Activated naive CD4-positive, alpha-beta T cell treated with anti-CD3 and anti-CD28 coated beads, Interleukin-2, amount 50 U/mL, for 24 hours (primary cell): Measurements from ENCODE around the gene APOM.

Experiments used
- H3K27ac Mint-ChIP-seq: one replicate; pipeline ENCODE4 v1.8.0; 2021; ENCODE audit warnings: mild to moderate bottlenecking, mixed read lengths
- H3K27me3 Mint-ChIP-seq: one replicate; pipeline ENCODE4 v1.8.0; 2021; ENCODE audit warnings: mixed read lengths
- H3K36me3 Mint-ChIP-seq: one replicate; pipeline ENCODE4 v1.8.0; 2021; ENCODE audit warnings: mixed read lengths
- H3K4me1 Mint-ChIP-seq: one replicate; pipeline ENCODE4 v1.8.0; 2021; ENCODE audit warnings: mixed read lengths
- H3K4me3 Mint-ChIP-seq: one replicate; pipeline ENCODE4 v1.8.0; 2021; ENCODE audit warnings: mild to moderate bottlenecking, mixed read lengths
- H3K9me3 Mint-ChIP-seq: one replicate; pipeline ENCODE4 v1.8.0; 2021; ENCODE audit warnings: mixed read lengths

APOM gene

DNA sequence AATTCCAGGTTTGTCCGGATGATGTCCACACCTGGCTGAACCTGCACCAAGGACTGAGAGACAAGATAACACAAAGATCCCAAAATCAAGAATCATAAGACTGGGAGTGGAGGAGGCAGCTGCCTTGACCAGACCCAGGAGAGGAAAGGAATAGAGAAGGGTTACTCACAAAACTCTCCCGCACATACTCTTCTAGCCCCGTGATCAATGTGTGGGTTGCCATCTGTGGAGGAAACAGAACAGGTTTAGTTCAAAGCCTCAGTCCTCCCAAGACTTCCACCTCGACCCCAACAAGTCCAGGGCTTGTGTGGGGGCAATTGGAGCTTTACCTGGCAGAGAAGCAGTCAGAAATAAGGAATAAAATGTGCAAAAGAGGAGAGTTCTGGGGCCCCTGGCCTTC, 14.3 kb upstream of the APOM start:
- H3K36me3 Mint-ChIP-seq, result peaks cover 9% of the 10 kb centered on the region
- no peak overlapping the region for H3K4me3 Mint-ChIP-seq
- no peaks in the 10 kb centered on the region for H3K9me3 Mint-ChIP-seq
- H3K4me1 Mint-ChIP-seq, result peaks cover 5% of the 10 kb centered on the region
- H3K27ac Mint-ChIP-seq, result no peak overlapping the region
- no peaks in the 10 kb centered on the region for H3K27me3 Mint-ChIP-seq

DNA sequence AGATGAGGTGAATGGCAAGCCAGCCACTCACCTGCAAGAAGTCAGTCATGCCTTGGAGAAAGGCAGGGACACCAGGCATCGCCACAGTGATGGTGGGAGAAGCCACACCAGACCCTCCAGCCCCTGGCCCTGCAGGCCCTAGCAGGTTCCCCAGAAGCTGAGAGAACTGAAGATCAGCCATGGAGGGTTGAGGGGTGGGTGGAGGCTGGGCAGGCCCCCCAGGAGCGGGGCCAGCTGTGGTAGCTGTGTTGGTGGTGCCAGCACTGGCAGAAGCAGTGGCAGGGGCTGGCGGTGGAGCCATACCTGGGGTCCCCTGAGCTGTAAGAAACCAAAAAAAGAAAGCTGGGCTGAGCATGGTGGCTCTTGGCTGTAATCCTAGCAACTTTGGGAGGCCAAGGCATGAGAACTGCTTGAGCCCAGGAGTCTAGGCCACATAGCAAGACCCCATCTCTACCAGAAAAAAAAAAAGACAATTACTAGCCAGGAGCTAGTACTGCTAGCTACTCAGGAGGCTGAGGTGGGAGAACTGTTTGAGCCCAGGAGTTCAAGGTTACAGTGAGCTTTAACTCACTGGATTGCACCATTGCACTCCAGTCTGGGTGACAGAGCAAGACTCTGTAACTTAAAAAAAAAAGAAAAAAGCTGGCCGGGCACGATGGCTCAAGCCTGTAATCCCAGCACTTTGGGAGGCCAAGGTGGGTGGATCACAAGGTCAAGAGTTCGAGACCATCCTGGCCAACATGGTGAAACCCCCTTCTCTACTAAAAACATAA, 12.7 kb upstream of the APOM start:
- Mint-ChIP-seq H3K36me3 (peaks cover 7% of the 10 kb centered on the region), H3K27ac (no peak overlapping the region), H3K9me3 (no peaks in the 10 kb centered on the region)

DNA sequence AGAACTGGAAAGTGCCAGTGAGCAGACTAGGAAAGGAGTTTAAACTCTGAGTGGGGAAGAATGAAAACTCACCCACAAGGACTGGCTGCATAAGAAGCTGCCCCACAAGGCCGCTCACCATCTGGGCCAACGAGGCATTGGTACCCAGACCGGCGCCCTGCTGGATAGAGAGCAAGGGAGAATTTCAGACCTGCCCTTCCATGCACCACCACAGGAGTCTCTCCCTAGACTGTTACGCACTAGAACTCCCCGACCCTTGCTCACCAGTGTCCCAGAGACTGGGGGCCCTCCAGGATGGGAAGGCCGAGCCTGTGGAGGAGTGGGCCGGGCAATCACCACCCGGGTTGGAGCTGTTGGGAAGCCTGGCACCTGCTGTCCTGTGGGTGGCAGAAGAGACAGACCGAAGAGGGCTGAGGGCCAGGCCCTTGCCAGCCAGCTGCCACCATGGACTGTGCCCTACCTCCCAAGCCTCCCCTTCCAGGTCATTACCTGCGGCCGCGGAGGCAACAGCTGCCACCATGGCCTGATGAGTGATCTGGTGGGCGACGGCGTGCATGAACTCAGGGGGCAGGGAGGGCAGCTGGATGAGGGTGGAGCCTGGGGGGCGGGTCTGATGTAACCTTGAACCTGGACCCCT, 11.8 kb upstream of the APOM start:
- Mint-ChIP-seq H3K36me3 (peaks cover 5% of the 10 kb centered on the region), H3K4me1 (peaks cover 9% of the 10 kb centered on the region), H3K9me3 (no peaks in the 10 kb centered on the region), H3K27ac (no peak overlapping the region), H3K27me3 (no peaks in the 10 kb centered on the region), H3K4me3 (no peak overlapping the region)

More for the DNA sequence above, 12.7 kb upstream of the APOM start:
- peaks cover 5% of the 10 kb centered on the region for H3K4me1 Mint-ChIP-seq
- no peaks in the 10 kb centered on the region for H3K27me3 Mint-ChIP-seq
- H3K4me3 Mint-ChIP-seq, result no peak overlapping the region

DNA sequence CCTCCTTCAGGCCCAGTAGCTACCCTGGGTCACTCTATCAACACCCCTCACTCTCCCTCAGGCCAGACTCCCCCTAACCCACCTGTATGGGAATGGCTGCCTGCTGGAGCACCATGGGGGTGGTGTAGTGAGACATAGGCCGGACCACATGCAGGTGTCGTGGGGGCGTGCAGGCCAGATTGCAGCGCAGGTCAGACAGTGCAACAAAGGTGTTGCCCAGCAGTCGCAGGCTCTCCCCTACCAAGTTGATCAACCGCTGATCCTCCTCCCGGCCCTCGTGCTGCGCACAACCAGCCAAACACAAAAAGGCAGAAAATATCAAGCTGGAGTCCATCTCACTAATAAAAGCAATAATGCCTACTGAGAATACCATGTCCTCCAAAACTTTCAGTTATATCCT, 10.4 kb upstream of the APOM start:
- no peak overlapping the region for H3K4me3 Mint-ChIP-seq
- H3K9me3 Mint-ChIP-seq, result no peaks in the 10 kb centered on the region
- H3K27ac Mint-ChIP-seq, result no peak overlapping the region
- H3K4me1 Mint-ChIP-seq, result peaks cover 20% of the 10 kb centered on the region
- peaks cover 9% of the 10 kb centered on the region for H3K36me3 Mint-ChIP-seq
- no peaks in the 10 kb centered on the region for H3K27me3 Mint-ChIP-seq

DNA sequence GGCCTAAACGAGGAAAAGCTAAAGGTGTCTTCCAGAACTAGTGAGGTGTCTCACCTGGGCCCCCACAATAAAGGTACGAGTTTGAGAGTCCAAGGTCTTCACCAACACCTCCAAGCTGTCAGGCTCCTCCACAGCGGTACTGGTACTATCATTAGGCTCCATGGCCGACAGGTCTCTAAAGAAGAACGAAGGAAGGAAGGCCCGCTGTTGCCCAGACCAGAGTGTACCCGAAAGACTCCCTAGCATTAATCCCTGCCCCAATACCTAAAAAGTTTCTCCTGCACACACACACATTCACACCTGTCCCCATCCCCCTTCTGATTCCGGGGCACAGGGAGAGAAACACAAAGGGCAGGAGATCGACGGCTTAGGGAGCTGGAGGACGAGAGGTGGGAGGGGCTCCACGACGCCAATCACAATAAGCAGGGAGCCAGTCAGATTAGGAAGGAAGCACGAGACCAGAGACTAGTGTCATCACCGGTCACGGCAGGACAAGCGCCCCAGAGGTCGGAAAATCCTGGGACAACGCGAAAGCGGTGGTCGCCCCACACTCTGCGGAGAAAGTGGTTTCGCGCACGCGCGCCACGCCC, 4.0 kb upstream of the APOM start:
- peaks cover 4% of the 10 kb centered on the region for H3K36me3 Mint-ChIP-seq
- H3K4me3 Mint-ChIP-seq, result peak overlapping the region; percentile 93
- peaks cover 43% of the 10 kb centered on the region for H3K4me1 Mint-ChIP-seq
- H3K27me3 Mint-ChIP-seq, result no peaks in the 10 kb centered on the region
- peak overlapping the region; percentile 99 for H3K27ac Mint-ChIP-seq
- no peaks in the 10 kb centered on the region for H3K9me3 Mint-ChIP-seq

DNA sequence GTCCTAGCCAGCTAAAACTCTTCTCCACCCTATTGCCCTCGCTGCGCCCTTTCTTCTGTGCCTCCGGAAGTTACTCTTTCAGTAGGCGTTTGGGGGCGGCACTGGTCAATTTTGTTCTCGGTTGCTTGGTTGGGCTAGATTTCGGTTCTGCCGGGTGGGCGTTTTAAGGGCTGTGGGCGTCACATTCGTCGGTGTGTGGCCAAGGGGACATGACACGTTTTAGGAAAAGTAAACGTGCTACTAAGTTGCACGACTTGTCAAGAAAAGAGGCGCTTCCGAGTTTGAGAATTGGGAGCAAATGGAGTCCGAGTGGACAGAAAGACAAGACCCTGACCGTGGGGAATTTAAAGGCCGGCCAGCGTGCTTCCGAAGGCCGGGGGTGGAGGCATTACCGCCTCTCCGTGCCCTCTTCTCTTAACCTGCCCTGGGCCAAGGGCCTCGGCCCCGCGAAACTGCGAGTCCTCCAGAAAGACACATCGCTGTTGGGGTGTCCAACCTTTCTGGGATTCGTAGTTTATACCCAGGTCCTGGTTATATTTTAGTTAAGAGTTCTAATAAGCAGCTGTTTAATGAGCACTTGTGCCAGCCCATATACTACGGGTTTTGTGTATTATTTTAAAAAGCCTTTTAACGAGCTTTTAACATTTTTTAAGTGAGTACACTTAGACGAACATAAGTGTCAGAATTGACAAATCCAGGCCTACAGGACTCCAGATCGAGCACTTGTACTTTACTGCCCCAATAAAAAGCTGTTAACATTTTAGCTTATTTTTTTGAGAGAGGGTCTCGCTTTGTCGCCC, 2.6 kb upstream of the APOM start:
- H3K9me3 Mint-ChIP-seq, result no peaks in the 10 kb centered on the region
- H3K27ac Mint-ChIP-seq, result peak overlapping the region; percentile 99
- H3K4me3 Mint-ChIP-seq, result peak overlapping the region; percentile 93
- H3K36me3 Mint-ChIP-seq, result peaks cover 4% of the 10 kb centered on the region
- peaks cover 53% of the 10 kb centered on the region for H3K4me1 Mint-ChIP-seq
- no peaks in the 10 kb centered on the region for H3K27me3 Mint-ChIP-seq

DNA sequence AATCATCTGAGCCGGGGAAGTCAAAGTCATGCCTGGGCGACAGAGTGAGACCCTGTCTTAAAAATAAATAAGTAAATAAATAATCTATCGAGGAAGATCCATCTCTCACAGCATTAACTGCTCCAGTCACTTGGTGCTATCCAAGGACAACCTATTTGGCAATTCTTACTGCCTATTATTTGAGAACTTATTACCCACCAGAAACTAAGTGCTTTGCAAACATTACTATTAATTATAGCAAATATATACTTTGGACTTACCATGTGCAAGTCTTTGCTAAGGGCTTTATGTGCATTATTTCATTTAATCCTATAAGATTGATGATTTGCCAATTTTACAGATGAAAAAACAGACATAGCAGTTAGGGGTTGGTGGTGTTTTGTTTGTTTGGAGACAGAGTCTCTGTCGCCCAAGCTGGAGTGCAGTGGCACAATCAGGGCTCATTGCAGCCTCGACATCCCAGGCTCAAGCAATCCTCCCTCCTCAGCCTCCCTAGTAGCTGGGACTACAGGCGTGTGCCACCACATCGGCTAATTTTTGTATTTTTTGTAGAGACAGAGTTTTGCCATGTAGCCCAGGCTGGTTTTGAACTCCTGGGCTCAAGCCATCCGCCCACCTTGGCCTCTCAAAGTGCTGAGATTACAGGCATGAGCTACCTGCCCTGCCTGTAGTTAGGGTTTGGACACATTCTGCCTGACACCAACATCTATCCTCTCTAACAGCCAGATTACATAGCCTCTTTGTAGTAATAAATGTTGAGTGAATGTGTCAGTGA, 933 bp upstream of the APOM start:
- H3K4me3 Mint-ChIP-seq, result peak overlapping the region; percentile 23
- no peak overlapping the region for H3K27ac Mint-ChIP-seq

DNA sequence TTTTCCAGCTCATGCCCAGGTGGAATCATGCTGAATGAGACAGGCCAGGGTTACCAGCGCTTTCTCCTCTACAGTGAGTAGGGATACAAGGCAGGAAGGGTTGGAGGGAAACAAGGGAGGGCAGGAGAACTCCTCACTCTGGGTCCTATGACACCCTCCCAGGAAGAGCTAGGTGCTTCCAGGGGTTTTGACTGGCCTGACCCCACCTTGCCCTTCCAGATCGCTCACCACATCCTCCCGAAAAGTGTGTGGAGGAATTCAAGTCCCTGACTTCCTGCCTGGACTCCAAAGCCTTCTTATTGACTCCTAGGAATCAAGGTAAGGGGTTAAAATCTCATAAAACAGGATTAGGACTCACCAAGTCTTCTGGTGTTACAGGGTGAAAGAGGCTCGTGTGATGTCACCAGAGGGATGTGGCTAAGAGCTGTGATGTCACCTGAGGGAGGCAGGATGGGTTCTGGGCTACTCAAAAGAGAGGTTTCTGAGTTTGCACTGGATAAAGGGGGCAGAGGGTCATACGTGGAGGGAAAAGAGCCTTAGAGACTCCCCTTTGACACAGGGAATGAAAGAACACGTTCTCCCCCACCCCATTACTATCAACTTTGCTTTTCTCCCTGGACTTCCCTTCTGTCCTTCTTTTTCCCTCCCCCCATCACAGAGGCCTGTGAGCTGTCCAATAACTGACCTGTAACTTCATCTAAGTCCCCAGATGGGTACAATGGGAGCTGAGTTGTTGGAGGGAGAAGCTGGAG, 1.9 kb downstream of the APOM start:
- Mint-ChIP-seq H3K27me3 (no peaks in the 10 kb centered on the region), H3K4me3 (peak overlapping the region; percentile 30), H3K4me1 (peaks cover 56% of the 10 kb centered on the region), H3K9me3 (no peaks in the 10 kb centered on the region), H3K27ac (peak overlapping the region; percentile 91), H3K36me3 (no peaks in the 10 kb centered on the region)

More for the DNA sequence above, 933 bp upstream of the APOM start:
- Mint-ChIP-seq H3K4me1 (peaks cover 59% of the 10 kb centered on the region), H3K36me3 (no peaks in the 10 kb centered on the region), H3K27me3 (no peaks in the 10 kb centered on the region), H3K9me3 (no peaks in the 10 kb centered on the region)

DNA sequence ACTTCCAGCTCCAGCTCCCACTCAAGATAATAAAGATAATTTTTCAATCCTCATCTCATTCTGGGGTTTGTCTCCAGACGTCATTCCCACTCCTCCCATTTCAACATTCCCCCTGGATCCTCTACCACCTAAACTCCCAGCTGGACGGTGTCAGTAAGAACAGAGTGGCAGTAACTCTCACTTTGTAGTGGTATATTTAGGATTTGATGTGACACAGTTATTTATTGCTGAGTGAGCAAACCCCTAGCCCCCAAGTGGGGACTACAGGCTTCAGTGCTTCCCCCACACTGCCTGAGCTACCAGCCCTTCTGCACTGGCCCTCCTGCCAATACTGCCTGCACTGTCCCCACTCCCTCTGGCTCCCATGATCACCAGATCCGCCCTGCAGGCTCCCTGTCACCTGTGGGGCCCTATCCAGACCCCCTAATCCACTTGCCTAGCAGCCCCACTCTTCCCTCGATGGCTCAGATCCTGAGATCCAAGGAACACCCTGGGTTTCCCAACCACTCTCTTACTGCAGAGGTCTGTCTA, 2.5 kb downstream of the APOM start:
- peak overlapping the region; percentile 93 for H3K4me3 Mint-ChIP-seq
- no peaks in the 10 kb centered on the region for H3K9me3 Mint-ChIP-seq
- peaks cover 2% of the 10 kb centered on the region for H3K36me3 Mint-ChIP-seq
- peak overlapping the region; percentile 91 for H3K27ac Mint-ChIP-seq
- H3K27me3 Mint-ChIP-seq, result no peaks in the 10 kb centered on the region
- peaks cover 60% of the 10 kb centered on the region for H3K4me1 Mint-ChIP-seq

DNA sequence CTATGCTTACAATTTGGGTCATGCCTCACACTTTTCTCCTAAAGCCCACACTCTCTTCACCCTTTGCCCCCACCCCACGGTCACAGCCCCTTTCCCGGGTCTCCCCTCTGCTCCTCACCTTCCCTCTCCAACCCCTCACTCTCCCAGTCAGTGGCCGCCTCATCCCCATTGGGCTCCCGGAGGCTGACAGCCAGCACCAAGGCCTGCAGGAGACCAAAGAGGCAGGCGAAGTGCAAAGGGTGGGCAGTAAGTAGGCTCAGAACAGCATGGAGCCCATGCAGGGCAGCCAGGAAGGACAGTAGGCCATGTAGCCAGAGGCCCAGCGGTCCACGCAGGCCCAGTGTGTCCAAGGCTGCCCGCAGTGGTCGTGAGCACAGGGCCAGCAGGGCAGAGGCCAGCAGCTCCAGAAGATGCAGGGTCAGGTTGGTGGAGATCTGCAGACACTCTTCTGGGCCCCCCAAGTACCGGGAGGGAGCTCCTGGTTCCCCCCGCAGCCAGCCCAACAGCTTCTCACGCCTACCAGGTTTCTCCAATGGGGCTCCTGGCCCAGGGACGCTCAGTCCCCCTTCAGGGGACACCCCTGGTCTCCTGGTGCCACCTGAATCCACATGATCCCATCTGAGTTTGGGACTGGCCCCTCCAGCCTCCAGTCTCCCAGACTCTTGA, 3.4 kb downstream of the APOM start:
- Mint-ChIP-seq H3K27me3 (no peaks in the 10 kb centered on the region), H3K36me3 (peaks cover 7% of the 10 kb centered on the region), H3K9me3 (no peaks in the 10 kb centered on the region), H3K4me3 (peak overlapping the region; percentile 93), H3K4me1 (peaks cover 69% of the 10 kb centered on the region), H3K27ac (peak overlapping the region; percentile 35)

DNA sequence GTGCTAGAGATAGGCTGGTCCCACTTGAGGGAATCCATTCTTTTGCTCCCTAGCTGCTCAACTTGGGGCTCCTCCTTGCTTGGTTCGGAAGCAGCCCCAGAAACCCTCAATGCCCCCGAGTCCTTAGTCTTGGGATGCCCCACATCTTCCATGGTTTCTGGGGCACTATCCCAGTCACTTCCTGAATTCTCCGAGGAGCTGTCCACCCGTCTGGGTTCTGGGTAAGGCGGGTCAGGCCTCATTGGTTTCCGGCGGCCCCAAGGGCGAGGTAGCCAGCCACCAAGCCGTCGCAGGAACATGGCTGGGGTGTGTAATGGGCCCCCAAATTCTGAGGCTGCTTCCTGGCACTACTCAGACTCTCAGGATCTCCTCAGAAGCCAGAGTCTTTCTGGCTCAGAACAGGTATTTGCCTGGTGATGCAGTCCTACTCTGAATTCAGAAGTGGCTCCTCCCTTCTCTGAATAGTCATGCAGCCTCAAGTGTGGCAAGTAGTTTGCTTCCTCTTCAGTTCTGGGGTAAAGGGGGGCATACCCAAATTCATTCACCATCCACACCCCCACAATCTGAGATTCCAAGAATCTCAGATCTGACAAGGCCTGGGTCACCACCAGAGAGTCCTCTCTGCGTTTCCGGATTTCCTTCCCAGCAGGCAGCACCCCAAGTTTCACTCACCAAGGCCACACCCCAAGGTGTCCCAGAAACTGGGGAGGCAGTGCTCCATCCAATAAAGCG, 4.1 kb downstream of the APOM start:
- peak overlapping the region; percentile 77 for H3K27ac Mint-ChIP-seq
- H3K4me1 Mint-ChIP-seq, result peaks cover 76% of the 10 kb centered on the region
- no peaks in the 10 kb centered on the region for H3K27me3 Mint-ChIP-seq
- H3K9me3 Mint-ChIP-seq, result no peaks in the 10 kb centered on the region
- H3K36me3 Mint-ChIP-seq, result peaks cover 12% of the 10 kb centered on the region
- H3K4me3 Mint-ChIP-seq, result peak overlapping the region; percentile 93

DNA sequence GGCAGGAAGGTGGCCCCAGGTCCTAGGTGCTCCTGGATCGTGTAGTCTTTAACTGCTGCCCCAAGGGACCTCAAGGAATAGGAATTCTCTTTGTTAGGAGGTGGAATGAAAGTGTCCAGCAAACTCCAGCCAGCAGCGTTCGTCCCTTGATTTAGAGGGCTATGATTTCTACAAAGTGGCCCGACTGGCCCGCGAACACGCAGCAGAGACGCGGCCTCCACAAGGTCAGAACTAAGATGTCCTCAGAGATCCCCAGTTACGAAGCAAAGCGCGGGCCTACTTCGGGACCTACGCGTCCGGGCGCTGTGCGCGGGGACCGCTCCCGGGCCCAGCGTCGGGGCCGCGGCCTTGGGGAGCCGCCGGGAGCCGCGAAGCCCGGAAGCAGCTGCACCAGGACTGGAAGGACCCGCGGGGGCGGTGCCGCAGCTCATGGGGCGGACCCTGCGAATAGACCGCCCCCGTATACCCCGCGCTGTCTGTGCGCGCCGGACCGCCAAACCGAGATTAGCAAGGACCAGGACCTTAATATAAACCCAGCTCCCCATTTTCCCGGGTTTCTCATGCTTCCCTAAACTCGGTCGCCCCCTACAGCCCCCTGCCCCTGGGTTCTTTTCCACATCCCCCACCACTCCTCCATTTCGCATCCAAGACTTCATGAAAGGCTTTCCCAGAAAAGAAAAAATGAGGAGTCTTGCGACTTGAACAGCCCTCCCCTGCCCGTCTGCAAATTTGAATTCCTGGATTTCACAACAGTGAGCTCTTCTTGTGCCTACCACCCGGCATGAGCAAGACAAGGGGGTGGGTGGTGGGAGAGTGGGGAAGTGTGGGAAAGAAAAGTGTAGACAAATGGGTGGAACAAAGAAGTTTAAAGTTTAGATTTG, 4.9 kb downstream of the APOM start, which contains the start of gene C6orf47:
C6orf47 (minus strand) TSS at position 398 of the 881 bp plus-strand sequence. CDS start 831 bp downstream, outside the sequence.
- H3K4me1 Mint-ChIP-seq, result peaks cover 74% of the 10 kb centered on the region
- peaks cover 12% of the 10 kb centered on the region for H3K36me3 Mint-ChIP-seq

More for the DNA sequence above, 4.9 kb downstream of the APOM start, which contains the start of gene C6orf47:
- H3K4me3 Mint-ChIP-seq, result peak within 1 kb of the TSS; percentile 93
- peak within 1 kb of the TSS; percentile 82 for H3K27ac Mint-ChIP-seq
- no peaks in the 10 kb centered on the region for H3K9me3 Mint-ChIP-seq
- H3K27me3 Mint-ChIP-seq, result no peaks in the 10 kb centered on the region
